Stimulated activated CD4-positive, alpha-beta T cell treated with anti-CD3 and anti-CD28 coated beads, TNF-alpha, amount 100 ng/mL, for 1 hour (primary cell): ENCODE measurements around the gene KRT26.

ENCODE experiments used
- DNase-seq, 3 donors: peaks; one replicate each; pipeline ENCODE4 v3.0.0-alpha.2; 2020; ENCODE audit warnings: low read depth in 3 of 3, low spot score in 1 of 3

The KRT26 gene

GRCh38 chr17:40734018-40734417, 38.0 kb downstream of the KRT26 start:
- DNase-seq = no peak

DNA sequence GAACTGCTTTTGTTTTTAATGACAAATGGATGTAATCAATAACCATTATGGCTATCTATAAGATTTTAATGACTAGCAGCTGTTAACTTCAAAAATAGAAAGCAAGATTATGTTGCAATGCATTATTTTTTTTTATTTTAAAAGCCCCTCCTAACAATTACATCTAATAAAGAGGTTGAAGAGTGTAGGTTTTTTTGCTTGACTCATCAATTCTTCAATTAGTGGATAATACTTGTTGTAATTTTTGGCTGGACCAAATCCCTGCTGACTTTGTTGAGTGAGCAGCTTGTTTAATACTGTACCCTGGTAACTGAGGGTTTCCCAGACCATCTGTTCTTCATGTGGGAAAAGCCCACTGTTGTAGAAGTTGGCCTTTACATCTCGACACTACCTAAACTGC, 41.0 kb downstream of the KRT26 start:
- no peak for DNase-seq

DNA sequence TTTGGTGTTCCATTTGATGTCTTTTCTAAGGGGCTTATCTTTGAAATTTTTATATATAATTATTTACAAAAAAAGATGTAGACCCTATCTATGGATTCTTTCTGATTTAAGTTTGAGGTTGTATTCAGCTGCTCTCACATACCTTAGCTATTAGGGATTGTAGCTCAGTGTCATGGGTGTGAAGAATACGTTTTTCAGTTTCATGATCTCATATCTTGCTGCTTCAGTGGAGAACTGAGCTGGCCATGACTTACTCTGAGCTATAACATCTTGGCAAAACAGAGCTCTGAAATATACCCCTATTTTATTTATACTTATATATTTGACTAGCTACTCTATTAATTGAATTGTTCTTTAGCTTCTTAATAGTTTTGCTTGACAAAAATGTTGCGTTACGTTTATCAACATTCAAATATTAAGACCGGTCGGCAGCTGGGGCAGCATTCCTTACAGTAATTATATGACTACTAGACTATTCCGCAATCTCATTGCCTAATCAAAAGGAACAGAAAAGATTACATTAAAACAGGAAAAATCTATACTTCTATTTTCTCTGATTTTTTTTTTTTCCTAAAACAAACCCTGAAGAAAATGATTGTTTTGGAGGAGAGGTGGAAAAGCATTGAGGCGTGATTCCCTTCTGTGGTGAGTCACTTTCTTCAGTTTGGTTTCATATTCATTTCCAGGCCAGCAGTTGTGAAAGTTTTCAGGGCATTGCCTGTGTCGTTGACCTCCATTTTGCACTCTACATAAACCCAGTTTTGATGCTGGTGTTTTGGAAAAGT, 44.4 kb downstream of the KRT26 start:
- no peak for DNase-seq

GRCh38 chr17:40726919-40727318, 45.1 kb downstream of the KRT26 start:
- no peak for DNase-seq

DNA sequence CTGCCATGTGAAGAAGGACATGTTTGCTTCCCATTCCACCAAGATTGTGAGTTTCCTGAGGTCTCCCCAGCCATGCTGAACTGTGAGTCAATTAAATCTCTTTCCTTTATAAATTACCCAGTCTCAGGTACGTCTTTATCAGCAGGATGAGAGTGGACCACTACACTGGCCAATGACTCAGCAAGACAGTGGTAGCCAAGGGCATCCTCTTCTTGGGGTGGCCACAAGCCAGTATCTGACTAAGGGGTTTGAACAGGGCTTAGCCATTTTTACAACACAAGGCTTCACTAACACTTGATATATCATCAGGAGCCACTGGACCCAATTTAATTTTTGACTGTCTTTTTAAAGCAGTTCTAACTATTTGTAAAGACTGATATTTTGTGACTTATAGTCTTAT, 47.3 kb downstream of the KRT26 start:
- DNase-seq = no peak

GRCh38 chr17:40722241-40722640, 49.8 kb downstream of the KRT26 start:
- no peak for DNase-seq

DNA sequence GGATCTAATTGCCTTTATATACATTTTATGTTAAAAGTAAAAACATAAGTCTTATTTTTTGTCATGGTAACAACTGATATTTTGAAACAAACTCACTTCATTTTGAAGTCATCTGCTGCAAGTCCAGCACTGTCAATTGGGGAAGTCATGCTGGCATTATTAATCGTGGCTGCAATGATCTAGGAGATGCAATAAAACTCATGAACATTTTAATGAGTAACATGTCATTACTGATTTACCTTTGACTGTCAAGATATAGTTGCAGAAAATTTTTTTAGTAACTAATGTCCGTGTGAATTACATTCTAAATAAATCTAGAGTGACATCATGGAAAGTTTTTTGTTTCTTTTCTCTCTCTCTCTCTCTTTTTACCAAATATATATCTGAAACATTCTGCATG, 51.1 kb downstream of the KRT26 start:
- no peak for DNase-seq

DNA sequence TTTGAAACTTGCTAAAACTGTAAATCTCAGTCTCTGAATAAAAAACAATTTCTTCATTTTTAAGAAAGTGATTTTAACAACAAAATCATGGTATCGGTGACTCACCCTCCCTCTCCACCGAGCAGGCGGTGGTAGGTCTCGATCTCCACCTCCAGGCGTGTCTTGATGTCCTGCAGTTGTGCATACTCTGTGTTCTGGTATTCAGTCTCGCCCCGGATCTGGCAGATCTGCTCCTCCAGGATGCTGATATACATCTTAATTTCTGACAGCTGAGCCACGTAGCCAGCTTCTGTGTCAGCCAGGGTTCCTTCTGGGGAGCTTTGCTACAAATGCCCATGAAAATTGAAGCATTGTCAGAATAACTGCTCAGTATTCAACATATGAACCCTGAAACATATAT, 53.1 kb downstream of the KRT26 start:
- no peak for DNase-seq

- no peak for DNase-seq
These were observed 54.2 kb downstream of the KRT26 start for GRCh38 chr17:40717776-40718175.
